Testis (tissue), 2 donors: ENCODE results near the gene SLC22A31.

Experiments used
- CTCF ChIP-seq, 3 experiments: fragments of 450-650 bp in 2 of 3; fragments of 200-600 bp in 1 of 3; sonication (generic) in 1 of 3; IDR thresholded peaks; one replicate each; pipeline ENCODE4 v1.5.1; 2016 to 2019; ENCODE audit warnings: antibody characterized with exemption in 3 of 3, mild to moderate bottlenecking in 2 of 3, moderate library complexity in 1 of 3
- POLR2A ChIP-seq: fragments of 450-650 bp; IDR thresholded peaks from one replicate; pipeline ENCODE4 v1.6.1; 2017; ENCODE audit warnings: antibody characterized with exemption, mild to moderate bottlenecking, moderate library complexity

DNA sequence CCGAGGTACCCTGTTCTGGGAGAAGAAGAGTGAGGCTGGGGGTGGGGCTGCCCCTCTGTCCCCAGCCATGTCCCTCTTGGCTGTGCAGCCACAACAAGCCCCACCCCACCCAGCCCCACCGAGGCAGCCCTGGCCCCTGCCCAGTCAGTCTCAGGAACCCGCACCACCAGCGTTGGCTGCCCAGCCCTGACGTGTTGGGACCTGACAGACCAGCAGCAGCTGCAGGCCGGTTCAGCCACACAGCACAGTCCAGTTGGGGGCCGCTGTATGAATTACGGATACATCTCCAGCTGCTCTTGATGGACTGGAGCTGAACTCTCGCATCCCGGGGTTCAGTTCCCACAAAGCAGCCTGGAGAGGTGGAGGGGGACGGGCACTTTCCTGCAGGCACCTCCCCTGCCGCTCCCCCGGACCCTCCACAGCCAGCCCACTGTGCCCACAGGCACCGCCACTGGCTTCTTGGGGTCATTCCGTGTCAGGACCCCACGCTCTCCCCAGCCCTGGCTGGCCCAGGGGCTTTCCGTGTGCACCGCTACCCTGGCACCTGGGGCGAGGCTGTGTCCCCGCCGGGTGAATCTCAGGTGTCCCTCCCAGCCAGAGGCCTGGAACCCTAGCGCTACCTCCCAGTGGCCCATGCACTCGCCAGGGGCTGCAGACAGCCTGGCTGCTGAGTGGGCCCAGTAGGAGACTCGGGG lies 21.7 kb downstream of the SLC22A31 start:
- TF ChIP-seq CTCF (IDR thresholded peaks at IDR 0.05) = no peak
- TF ChIP-seq POLR2A = no peak
